Chondrocyte (in vitro differentiated cells): Measurements from ENCODE around the gene C3orf70. TPM values are rescaled to one million over a fixed set of nuclear protein-coding genes. Genes with fewer than 3 reads are reported as not detected.

ENCODE experiments used
- DNase-seq: peaks from one replicate; pipeline ENCODE4 v3.0.0; 2021; ENCODE audit warnings: mixed read lengths, low spot score
- H3K27ac Mint-ChIP-seq: one replicate; pipeline ENCODE4 v1.8.0; 2021; ENCODE audit warnings: mild to moderate bottlenecking, moderate library complexity, mixed read lengths; ENCODE audit not compliant: unreplicated experiment
- H3K27me3 Mint-ChIP-seq: 2 replicates; pipeline ENCODE4 v1.8.0; 2021; ENCODE audit warnings: low read depth, mixed read lengths
- H3K36me3 Mint-ChIP-seq: 2 replicates; pipeline ENCODE4 v1.8.0; 2021; ENCODE audit warnings: low read depth, mixed read lengths
- H3K4me1 Mint-ChIP-seq: 2 replicates; pipeline ENCODE4 v1.8.0; 2021; ENCODE audit warnings: low read depth, mild to moderate bottlenecking, mixed read lengths
- H3K4me3 Mint-ChIP-seq: one replicate; pipeline ENCODE4 v1.8.0; 2021; ENCODE audit warnings: mild to moderate bottlenecking, moderate library complexity, mixed read lengths; ENCODE audit not compliant: unreplicated experiment
- H3K9me3 Mint-ChIP-seq: 2 replicates; pipeline ENCODE4 v1.8.0; 2021; ENCODE audit warnings: low read depth, mixed read lengths
- CTCF ChIP-seq: fragments of 200-600 bp; sonication (generic); IDR thresholded peaks from 2 replicates; pipeline ENCODE4 v1.5.0; 2021; ENCODE audit warnings: antibody characterized with exemption, mild to moderate bottlenecking, moderate library complexity
- total RNA-seq: library from RNA; stranded (reverse); gene quantifications from 3 replicates; pipeline ENCODE4 v1.2.1, GENCODE V29; 2021

C3orf70 gene
- total RNA-seq, 1 donor from 2014 or later = 27.7 TPM

DNA sequence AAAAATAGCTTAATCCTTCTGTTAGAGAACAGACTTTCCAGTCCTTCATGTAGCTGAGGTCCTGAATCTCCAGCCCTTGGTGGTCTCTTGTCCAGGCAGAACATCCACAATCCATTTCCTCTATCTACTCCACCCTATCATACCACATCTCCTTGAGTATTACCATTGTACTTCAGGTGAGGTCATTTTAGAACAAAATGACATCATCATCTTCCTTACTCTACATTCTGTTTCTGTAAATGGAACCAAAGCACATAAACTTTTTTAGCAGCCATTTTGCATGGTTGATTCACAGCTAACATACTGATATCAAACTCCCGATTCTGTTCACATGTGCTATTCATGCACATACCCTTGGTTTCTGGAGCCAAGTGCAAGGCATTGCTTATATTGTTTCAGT lies 112.4 kb downstream of the C3orf70 start:
- peaks cover 12% of the 10 kb centered on the region for H3K9me3 Mint-ChIP-seq
- no peak for TF ChIP-seq CTCF
- no peak for DNase-seq
- no peaks in the 10 kb centered on the region for H3K4me1 Mint-ChIP-seq
- H3K4me3 Mint-ChIP-seq = no peak overlapping the region
- H3K27ac Mint-ChIP-seq = no peak overlapping the region
- no peaks in the 10 kb centered on the region for H3K27me3 Mint-ChIP-seq
- peaks cover 5% of the 10 kb centered on the region for H3K36me3 Mint-ChIP-seq

- Mint-ChIP-seq H3K36me3 (peaks cover 7% of the 10 kb centered on the region), H3K27ac (no peak overlapping the region), H3K4me3 (no peak overlapping the region), H3K9me3 (peaks cover 15% of the 10 kb centered on the region), H3K27me3 (no peaks in the 10 kb centered on the region), H3K4me1 (no peaks in the 10 kb centered on the region)
- TF ChIP-seq CTCF = no peak
- no peak for DNase-seq
These were observed 115.1 kb downstream of the C3orf70 start for GRCh38 chr3:185037801-185038200.

DNA sequence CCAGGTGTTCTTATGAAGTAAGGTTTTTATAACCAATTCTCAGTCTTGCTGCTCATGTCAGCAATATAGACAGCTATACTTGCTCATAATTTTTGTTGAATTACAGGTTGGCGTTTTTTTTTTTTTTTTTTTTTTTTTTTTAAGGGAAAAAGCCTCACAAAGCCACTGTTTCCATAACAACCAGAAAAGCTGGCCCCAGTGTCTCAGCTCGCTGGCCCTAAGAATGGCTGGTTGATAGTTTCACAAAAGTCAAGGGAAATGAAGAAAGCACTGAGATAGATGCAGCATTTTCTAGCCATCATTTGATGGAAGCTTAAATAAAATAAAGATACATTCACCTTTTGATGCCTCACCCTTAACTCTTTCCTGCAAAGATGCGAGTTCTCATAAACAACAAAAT lies 121.9 kb downstream of the C3orf70 start:
- Mint-ChIP-seq H3K4me3 (no peak overlapping the region), H3K27me3 (no peaks in the 10 kb centered on the region), H3K36me3 (peaks cover 12% of the 10 kb centered on the region), H3K4me1 (no peaks in the 10 kb centered on the region), H3K9me3 (peaks cover 5% of the 10 kb centered on the region), H3K27ac (no peak overlapping the region)
- TF ChIP-seq CTCF = no peak
- DNase-seq = no peak

GRCh38 chr3:185030399-185030798 lies 122.5 kb downstream of the C3orf70 start:
- Mint-ChIP-seq H3K27me3 (no peaks in the 10 kb centered on the region), H3K4me3 (no peak overlapping the region), H3K27ac (no peak overlapping the region), H3K4me1 (no peaks in the 10 kb centered on the region), H3K9me3 (peaks cover 3% of the 10 kb centered on the region), H3K36me3 (peaks cover 11% of the 10 kb centered on the region)
- no peak for TF ChIP-seq CTCF
- DNase-seq = no peak

GRCh38 chr3:185029086-185029485 lies 123.8 kb downstream of the C3orf70 start:
- no peaks in the 10 kb centered on the region for H3K9me3 Mint-ChIP-seq
- no peak for DNase-seq
- no peaks in the 10 kb centered on the region for H3K27me3 Mint-ChIP-seq
- no peaks in the 10 kb centered on the region for H3K4me1 Mint-ChIP-seq
- H3K36me3 Mint-ChIP-seq = peaks cover 16% of the 10 kb centered on the region
- H3K4me3 Mint-ChIP-seq = no peak overlapping the region
- H3K27ac Mint-ChIP-seq = no peak overlapping the region
- TF ChIP-seq CTCF = no peak
